HepG2 (cell line): Measurements from ENCODE around the gene TYW1. TPM values are rescaled to one million over a fixed set of nuclear protein-coding genes. Genes with fewer than 3 reads are reported as not detected.

Experiments
- ARID4A ChIP-seq: sonication (generic); formaldehyde crosslinking; IDR thresholded peaks from 2 replicates; pipeline ENCODE4 v1.5.0; 2020; ENCODE audit warnings: mild to moderate bottlenecking, missing genetic modification reagents, borderline replicate concordance
- BORCS8-MEF2B ChIP-seq: sonication (generic); formaldehyde crosslinking; IDR thresholded peaks from 2 replicates; pipeline ENCODE4 v1.8.0; 2022; ENCODE audit warnings: mild to moderate bottlenecking, missing genetic modification reagents
- CREB1 ChIP-seq, 2 experiments: fragments of 450-650 bp in 1 of 2; IDR thresholded peaks; 2 replicates each; pipeline ENCODE4 v1.6.1; 2016 to 2017; ENCODE audit warnings: control low read depth in 1 of 2, mild to moderate bottlenecking in 1 of 2, missing compliant biosample characterization in 1 of 2, missing genetic modification characterization in 1 of 2
- GABPB1 ChIP-seq: IDR thresholded peaks from 2 replicates; pipeline ENCODE4 v1.6.1; 2016; ENCODE audit warnings: mild to moderate bottlenecking, missing genetic modification reagents, moderate library complexity, missing compliant biosample characterization
- GATAD1 ChIP-seq: IDR thresholded peaks from 2 replicates; pipeline ENCODE4 v1.6.1; 2016; ENCODE audit warnings: missing genetic modification reagents, missing compliant biosample characterization
- HBP1 ChIP-seq: IDR thresholded peaks from 2 replicates; pipeline ENCODE4 v1.6.1; 2016; ENCODE audit warnings: low read depth, control low read depth
- MXD4 ChIP-seq: IDR thresholded peaks from 2 replicates; pipeline ENCODE4 v1.6.1; 2016; ENCODE audit warnings: mild to moderate bottlenecking, missing biosample characterization, missing genetic modification reagents
- MYC ChIP-seq: sonication (generic); formaldehyde crosslinking; IDR thresholded peaks from 2 replicates; pipeline ENCODE4 v1.9.0; 2021; ENCODE audit warnings: missing genetic modification reagents, borderline replicate concordance
- NFYB ChIP-seq: sonication (generic); formaldehyde crosslinking; IDR thresholded peaks from 2 replicates; pipeline ENCODE4 v1.4.0; 2020; ENCODE audit warnings: missing genetic modification reagents
- NRL ChIP-seq: sonication (generic); formaldehyde crosslinking; IDR thresholded peaks from 2 replicates; pipeline ENCODE4 v1.5.0; 2020; ENCODE audit warnings: missing genetic modification reagents, mild to moderate bottlenecking, moderate library complexity, borderline replicate concordance
- PHF20 ChIP-seq: sonication (generic); formaldehyde crosslinking; IDR thresholded peaks from 2 replicates; pipeline ENCODE4 v1.5.0; 2020; ENCODE audit warnings: mild to moderate bottlenecking, missing genetic modification reagents
- PHF8 ChIP-seq: sonication (generic); formaldehyde crosslinking; IDR thresholded peaks from 2 replicates; pipeline ENCODE4 v1.5.0; 2020; ENCODE audit warnings: missing genetic modification reagents
- SALL1 ChIP-seq: sonication (generic); formaldehyde crosslinking; IDR thresholded peaks from 2 replicates; pipeline ENCODE4 v1.8.0; 2022; ENCODE audit warnings: mild to moderate bottlenecking, missing genetic modification reagents
- SIN3A ChIP-seq: IDR thresholded peaks from 2 replicates; pipeline ENCODE4 v1.6.1; 2011; ENCODE audit warnings: low read depth, mild to moderate bottlenecking, control low read depth, low read length, borderline replicate concordance
- SPEN ChIP-seq: sonication (generic); formaldehyde crosslinking; IDR thresholded peaks from 2 replicates; pipeline ENCODE4 v1.5.1; 2020; ENCODE audit warnings: low read depth, mild to moderate bottlenecking, missing genetic modification reagents
- TAF1 ChIP-seq: sonication (generic); formaldehyde crosslinking; IDR thresholded peaks from 2 replicates; pipeline ENCODE4 v1.4.0; 2020; ENCODE audit warnings: missing genetic modification reagents
- ZIK1 ChIP-seq: sonication (generic); formaldehyde crosslinking; IDR thresholded peaks from 2 replicates; pipeline ENCODE4 v1.5.0; 2020; ENCODE audit warnings: mild to moderate bottlenecking, low read depth, missing genetic modification reagents, borderline replicate concordance
- ZNF121 ChIP-seq: sonication (generic); formaldehyde crosslinking; IDR thresholded peaks from 2 replicates; pipeline ENCODE4 v1.5.0; 2020; ENCODE audit warnings: mild to moderate bottlenecking, missing genetic modification reagents
- ZNF143 ChIP-seq: sonication (generic); formaldehyde crosslinking; IDR thresholded peaks from 2 replicates; pipeline ENCODE4 v1.4.0; 2020; ENCODE audit warnings: missing genetic modification reagents
- ZNF3 ChIP-seq: IDR thresholded peaks from 2 replicates; pipeline ENCODE4 v1.7.0; 2017; ENCODE audit warnings: inconsistent platforms
- ZNF335 ChIP-seq: sonication (generic); formaldehyde crosslinking; IDR thresholded peaks from 2 replicates; pipeline ENCODE4 v1.4.0; 2020; ENCODE audit warnings: missing genetic modification reagents
- ZNF598 ChIP-seq: sonication (generic); formaldehyde crosslinking; IDR thresholded peaks from 2 replicates; pipeline ENCODE4 v1.5.1; 2020; ENCODE audit warnings: mild to moderate bottlenecking, missing genetic modification reagents, borderline replicate concordance
- polyA plus RNA-seq, 8 experiments: library from polyadenylated mRNA; depleted of rRNA in 3 of 8; stranded (reverse) in 7 of 8; unstranded in 1 of 8; fragments of >200 nt; fragmentation: Illumina TruSeq in 4 of 8; extraction: Trizol in 4 of 8; gene quantifications; 2 replicates each; pipeline versions ENCODE4 v1.2.1 to v1.2.3, GENCODE V29; 2011 to 2016; ENCODE audit warnings: low read depth in 4 of 8, missing spikeins in 1 of 8, mixed read lengths in 1 of 8; ENCODE audit not compliant: insufficient read depth in 1 of 8
- total RNA-seq, 5 experiments: library from RNA; depleted of rRNA; stranded (reverse); fragments of >200 nt; fragmentation: Illumina TruSeq; extraction: Trizol; gene quantifications; 2 replicates each; pipeline ENCODE4 v1.2.3, GENCODE V29; 2016; ENCODE audit warnings: low read depth in 1 of 5
- TF ChIP-seq, protein P1 (sequence below): sonication (generic); formaldehyde crosslinking; IDR thresholded peaks from 2 replicates; pipeline ENCODE4 v1.5.1; 2020; ENCODE audit warnings: mild to moderate bottlenecking, missing genetic modification reagents, moderate library complexity

TYW1 gene
- total and polyA plus RNA-seq, 2 of the 13 experiments (the other 11 are each of a cell fraction or from before 2014, with no cell fraction given), result 8.6 to 17.6 TPM

- TF ChIP-seq SALL1 (CRISPR knock-in tag) (peak; percentile 60), HBP1 (peak; percentile 39; the same call in 1 of the 2 replicates), ZNF335 (peak; percentile 50; the same call in 1 of the 2 replicates), ARID4A (CRISPR knock-in tag) (peak; percentile 89; the same call in 1 of the 2 replicates), ZNF598 (CRISPR knock-in tag) (peak; percentile 56; the same call in 1 of the 2 replicates), ZIK1 (0 out of 2 replicates have a peak, but pooled peaks have one; percentile 42), BORCS8-MEF2B (CRISPR knock-in tag) (0 out of 2 replicates have a peak, but pooled peaks have one; percentile 40), ZNF143 (CRISPR knock-in tag) (peak; percentile 62; the same call in 1 of the 2 replicates), NFYB (CRISPR knock-in tag) (peak; percentile 89), MXD4 (peak; percentile 46; the same call in 1 of the 2 replicates), PHF8 (CRISPR knock-in tag) (peak; percentile 85), ZNF3 (CRISPR knock-in tag) (peak; percentile 95), PHF20 (peak; percentile 76), TAF1 (peak; percentile 85), GATAD1 (CRISPR knock-in tag) (peak; percentile 90), ZNF121 (CRISPR knock-in tag) (peak; percentile 96), NRL (CRISPR knock-in tag) (peak; percentile 47; the same call in 1 of the 2 replicates), SIN3A (0 out of 2 replicates have a peak, but pooled peaks have one; percentile 76), GABPB1 (peak; percentile 85), SPEN (CRISPR knock-in tag) (0 out of 2 replicates have a peak, but pooled peaks have one; percentile 20), MYC (CRISPR knock-in tag) (peak; percentile 44; the same call in 1 of the 2 replicates), CREB1 (IDR thresholded peaks at IDR 0.05) (peak; percentile 55), CREB1 (CRISPR knock-in tag; IDR thresholded peaks at IDR 0.05) (peak; percentile 56)
- TF ChIP-seq, protein P1, sequence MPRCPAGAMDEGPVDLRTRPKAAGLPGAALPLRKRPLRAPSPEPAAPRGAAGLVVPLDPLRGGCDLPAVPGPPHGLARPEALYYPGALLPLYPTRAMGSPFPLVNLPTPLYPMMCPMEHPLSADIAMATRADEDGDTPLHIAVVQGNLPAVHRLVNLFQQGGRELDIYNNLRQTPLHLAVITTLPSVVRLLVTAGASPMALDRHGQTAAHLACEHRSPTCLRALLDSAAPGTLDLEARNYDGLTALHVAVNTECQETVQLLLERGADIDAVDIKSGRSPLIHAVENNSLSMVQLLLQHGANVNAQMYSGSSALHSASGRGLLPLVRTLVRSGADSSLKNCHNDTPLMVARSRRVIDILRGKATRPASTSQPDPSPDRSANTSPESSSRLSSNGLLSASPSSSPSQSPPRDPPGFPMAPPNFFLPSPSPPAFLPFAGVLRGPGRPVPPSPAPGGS (CRISPR knock-in tag), result peak; percentile 58; the same call in 1 of the 2 replicates
These were observed at the start of gene TYW1 (continued) for GRCh38 chr7:66996444-66997191.
